ENCODE results near the gene PPP2R5E.
A peak's percentile ranks its signal among the peaks of the same experiment; 100 is the strongest.

Gene PPP2R5E

GRCh38 chr14:63501429-63501828 is 41.7 kb downstream of the PPP2R5E start:
- DNase-seq = no peak
- no peak for TF ChIP-seq POLR2A (IDR thresholded peaks at IDR 0.05; ENCODE audit: low read length)
- TF ChIP-seq GATA1 (IDR thresholded peaks at IDR 0.05; ENCODE audit: low read depth, low read length) = no peak

GRCh38 chr14:63499701-63500250 is 43.4 kb downstream of the PPP2R5E start:
- DNase-seq = no peak
- TF ChIP-seq GATA1 (IDR thresholded peaks at IDR 0.05; ENCODE audit: low read depth, low read length) (no peak), POLR2A (IDR thresholded peaks at IDR 0.05; ENCODE audit: low read length) (no peak)

GRCh38 chr14:63496837-63497400 is 46.3 kb downstream of the PPP2R5E start:
- DNase-seq = no peak
- no peak for TF ChIP-seq GATA1 (IDR thresholded peaks at IDR 0.05; ENCODE audit: low read depth, low read length)
- no peak for TF ChIP-seq POLR2A (IDR thresholded peaks at IDR 0.05; ENCODE audit: low read length)

GRCh38 chr14:63493246-63493645 is 49.9 kb downstream of the PPP2R5E start:
- TF ChIP-seq POLR2A (IDR thresholded peaks at IDR 0.05; ENCODE audit: low read length) (no peak), GATA1 (IDR thresholded peaks at IDR 0.05; ENCODE audit: low read depth, low read length) (no peak)
- DNase-seq = peak; percentile 23 to 37

- TF ChIP-seq GATA1 (IDR thresholded peaks at IDR 0.05; ENCODE audit: low read depth, low read length) = no peak
- TF ChIP-seq POLR2A (IDR thresholded peaks at IDR 0.05; ENCODE audit: low read length) = no peak
- no peak for DNase-seq
Measured at GRCh38 chr14:63492391-63492790, 50.8 kb downstream of the PPP2R5E start.

- TF ChIP-seq POLR2A (IDR thresholded peaks at IDR 0.05; ENCODE audit: low read length) (no peak), GATA1 (IDR thresholded peaks at IDR 0.05; ENCODE audit: low read depth, low read length) (no peak)
- DNase-seq = no peak
Measured at GRCh38 chr14:63487724-63488123, 55.5 kb downstream of the PPP2R5E start.

- DNase-seq = peak; percentile 11 to 44
- TF ChIP-seq GATA1 (IDR thresholded peaks at IDR 0.05; ENCODE audit: low read depth, low read length) (no peak), POLR2A (IDR thresholded peaks at IDR 0.05; ENCODE audit: low read length) (no peak)
Measured at GRCh38 chr14:63486738-63487137, 56.4 kb downstream of the PPP2R5E start.

- TF ChIP-seq GATA1 (IDR thresholded peaks at IDR 0.05; ENCODE audit: low read depth, low read length) (no peak), POLR2A (IDR thresholded peaks at IDR 0.05; ENCODE audit: low read length) (no peak)
- no peak for DNase-seq
Measured at GRCh38 chr14:63483315-63483714, 59.9 kb downstream of the PPP2R5E start.

- no peak for TF ChIP-seq GATA1 (IDR thresholded peaks at IDR 0.05; ENCODE audit: low read depth, low read length)
- no peak for TF ChIP-seq POLR2A (IDR thresholded peaks at IDR 0.05; ENCODE audit: low read length)
- peak in 1 of 2 experiments; percentile 29 for DNase-seq
Measured at GRCh38 chr14:63480599-63480998, 62.6 kb downstream of the PPP2R5E start.

- DNase-seq = peak; percentile 30 to 32
- no peak for TF ChIP-seq POLR2A (IDR thresholded peaks at IDR 0.05; ENCODE audit: low read length)
- TF ChIP-seq GATA1 (IDR thresholded peaks at IDR 0.05; ENCODE audit: low read depth, low read length) = no peak
Measured at GRCh38 chr14:63478437-63478852, 64.7 kb downstream of the PPP2R5E start.

- no peak for TF ChIP-seq GATA1 (IDR thresholded peaks at IDR 0.05; ENCODE audit: low read depth, low read length)
- TF ChIP-seq POLR2A (IDR thresholded peaks at IDR 0.05; ENCODE audit: low read length) = no peak
- peak; percentile 65 to 73 for DNase-seq
Measured at GRCh38 chr14:63478010-63478409, 65.2 kb downstream of the PPP2R5E start.

- TF ChIP-seq GATA1 (IDR thresholded peaks at IDR 0.05; ENCODE audit: low read depth, low read length) (no peak), POLR2A (IDR thresholded peaks at IDR 0.05; ENCODE audit: low read length) (no peak)
Measured at GRCh38 chr14:63477556-63477955, 65.6 kb downstream of the PPP2R5E start.

GRCh38 chr14:63475761-63476160 is 67.4 kb downstream of the PPP2R5E start:
- no peak for TF ChIP-seq GATA1 (IDR thresholded peaks at IDR 0.05; ENCODE audit: low read depth, low read length)
- no peak for TF ChIP-seq POLR2A (IDR thresholded peaks at IDR 0.05; ENCODE audit: low read length)
- no peak for DNase-seq

More at GRCh38 chr14:63477556-63477955, 65.6 kb downstream of the PPP2R5E start:
- DNase-seq = peak in 1 of 2 experiments; percentile 54

- peak; percentile 18 to 39 for DNase-seq
- TF ChIP-seq GATA1 (IDR thresholded peaks at IDR 0.05; ENCODE audit: low read depth, low read length) (no peak), POLR2A (IDR thresholded peaks at IDR 0.05; ENCODE audit: low read length) (no peak)
Measured at GRCh38 chr14:63474844-63475243, 68.3 kb downstream of the PPP2R5E start.

- TF ChIP-seq POLR2A (IDR thresholded peaks at IDR 0.05; ENCODE audit: low read length) (no peak), GATA1 (IDR thresholded peaks at IDR 0.05; ENCODE audit: low read depth, low read length) (no peak)
- peak in 1 of 2 experiments; percentile 42 for DNase-seq
Measured at GRCh38 chr14:63474111-63474510, 69.1 kb downstream of the PPP2R5E start.
